NCI-H774 (cell line): ENCODE measurements around the gene FAM177B.

Experiments
- DNase-seq: peaks from one replicate; lab custom pipeline; 2025; lab: John Stamatoyannopoulos, UW

The FAM177B gene

DNA sequence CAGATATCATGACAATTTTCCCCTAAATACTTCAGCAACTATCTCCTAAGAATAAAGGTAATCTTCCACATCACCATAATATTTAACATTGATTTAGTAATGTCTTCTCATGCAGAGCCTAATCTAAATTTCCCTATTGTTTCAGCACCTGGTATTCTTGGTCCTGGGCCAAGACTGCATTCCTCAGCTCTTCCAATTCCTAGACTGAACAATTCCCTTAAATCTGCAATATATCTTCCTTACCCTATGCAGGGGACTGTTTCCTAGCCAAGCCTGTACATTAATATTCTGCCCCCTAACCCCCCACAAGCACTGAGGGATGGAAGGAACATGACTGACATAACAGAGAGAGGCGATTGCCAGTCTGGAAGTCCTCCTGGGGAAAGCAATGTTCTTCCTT, 49.1 kb downstream of the FAM177B start:
- DNase-seq, result no peak

DNA sequence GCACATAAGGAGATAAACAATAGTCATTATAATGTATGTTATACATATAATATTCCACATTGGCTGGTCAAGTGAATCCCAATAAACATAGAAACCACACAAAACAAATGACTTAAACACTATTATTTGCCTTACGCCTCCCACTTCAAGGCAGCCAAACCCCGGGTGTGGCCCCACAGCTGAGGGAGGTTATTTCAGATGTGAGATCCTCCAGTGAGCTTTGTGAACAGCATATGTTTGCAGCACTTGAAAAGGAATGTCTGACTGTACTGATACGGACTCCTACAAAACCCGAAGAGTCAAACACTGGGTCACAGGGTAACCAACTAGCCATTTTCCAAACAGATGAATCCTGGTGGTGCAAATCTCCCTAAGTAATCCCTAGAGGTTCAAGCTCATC, 50.7 kb downstream of the FAM177B start:
- DNase-seq, result no peak

DNA sequence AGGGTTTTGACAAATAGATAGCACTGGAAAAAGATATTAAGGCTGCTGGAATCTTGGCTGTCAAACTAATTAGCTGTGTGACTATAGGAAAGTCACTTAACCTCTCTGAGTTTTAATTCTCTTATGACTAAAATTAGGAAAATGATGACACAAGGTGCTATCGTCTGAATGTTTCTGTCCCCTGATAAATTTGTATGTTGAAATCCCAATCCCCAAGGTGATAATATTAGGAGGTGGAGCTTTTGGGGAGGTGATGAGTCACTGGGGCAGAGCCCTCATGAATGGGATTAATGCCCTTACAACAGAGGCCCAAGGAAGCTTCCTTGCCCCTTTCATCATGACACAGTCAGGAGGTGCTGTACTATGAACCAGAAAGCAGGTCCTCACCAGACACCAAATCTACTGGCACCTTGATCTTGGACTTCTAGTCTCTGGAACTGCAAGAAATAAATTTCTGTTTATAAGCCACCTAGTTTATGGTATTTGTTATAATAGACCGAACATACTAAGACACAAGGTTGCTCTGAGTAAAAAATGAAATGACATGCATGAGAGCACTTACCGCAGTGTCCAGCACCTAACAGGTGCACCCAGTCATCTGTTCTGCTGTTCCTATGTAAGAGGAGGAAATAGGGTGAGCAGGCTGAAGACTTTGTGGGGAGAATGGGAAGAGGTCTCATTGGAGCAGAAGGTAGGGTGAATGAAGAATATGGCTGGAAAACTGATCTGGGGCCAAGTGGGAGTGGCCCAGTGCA, 51.6 kb downstream of the FAM177B start:
- no peak for DNase-seq

DNA sequence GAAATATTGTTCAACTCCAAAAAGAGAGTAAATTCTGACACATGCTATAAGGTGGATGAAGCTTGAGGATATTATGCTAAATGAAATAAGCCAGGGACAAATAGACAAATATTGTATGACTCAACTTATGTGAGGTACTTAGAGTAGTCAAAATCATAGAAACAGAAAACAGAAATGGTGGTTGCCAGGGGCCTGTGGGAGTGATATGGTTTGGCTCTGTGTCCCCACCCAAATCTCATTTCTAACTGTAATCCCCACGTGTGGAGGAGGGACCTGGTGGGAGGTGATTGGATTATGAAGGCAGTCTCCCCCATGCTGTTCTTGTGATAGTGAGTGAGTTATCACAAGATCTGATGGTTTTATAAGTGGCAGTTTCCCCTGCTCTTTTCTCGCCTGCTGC, 53.1 kb downstream of the FAM177B start:
- no peak for DNase-seq

DNA sequence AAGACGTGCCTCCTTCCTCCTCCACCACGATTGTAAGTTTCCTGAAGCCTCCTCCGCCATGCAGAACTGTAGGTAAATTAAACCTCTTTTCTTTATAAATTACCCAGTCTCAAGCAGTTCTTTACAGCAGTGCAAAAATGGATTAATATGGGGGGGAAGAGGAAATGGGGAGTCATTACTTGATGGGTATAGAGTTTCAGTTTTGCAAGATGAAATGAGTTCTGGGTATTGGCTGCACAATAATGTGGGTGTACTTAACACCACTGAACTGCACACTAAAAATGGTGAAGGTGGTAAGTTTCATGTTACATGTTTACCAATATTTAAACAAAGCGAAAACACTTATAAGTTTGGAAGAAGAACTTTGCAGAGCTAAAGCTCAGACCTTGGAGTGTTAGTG, 53.5 kb downstream of the FAM177B start:
- DNase-seq, result no peak

DNA sequence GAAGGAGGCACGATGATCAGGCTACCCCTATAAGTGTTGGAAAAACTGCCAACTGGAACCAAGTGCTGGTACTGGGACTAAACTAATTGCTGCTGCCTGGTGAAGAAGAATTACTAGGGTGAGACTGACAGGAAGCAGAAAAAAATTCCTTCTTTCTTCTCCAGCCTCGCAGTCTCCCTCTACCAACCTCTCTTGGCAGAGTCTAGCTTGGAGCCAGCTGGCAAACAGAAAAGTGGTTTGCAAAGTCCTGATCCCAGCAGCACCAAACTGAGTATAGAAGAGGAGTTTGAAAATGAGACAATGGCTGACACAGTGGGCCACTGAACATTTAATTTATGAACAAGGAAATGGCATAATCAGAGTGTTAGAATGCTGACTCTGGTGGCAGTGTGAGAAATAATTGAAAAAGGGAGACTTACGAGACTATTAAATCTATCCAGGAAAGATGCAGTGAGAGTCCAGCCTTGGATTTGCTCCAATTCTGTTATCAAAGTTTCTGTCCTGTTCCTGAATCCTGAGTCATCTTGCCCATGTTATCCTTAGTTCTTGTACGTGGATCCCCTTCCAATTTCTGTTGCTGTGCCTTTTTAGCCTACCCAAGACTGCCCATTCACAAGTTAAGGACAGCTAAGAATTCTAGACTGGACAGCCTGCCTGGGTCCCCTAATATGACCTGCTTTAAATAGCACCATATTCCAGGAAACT, 54.2 kb downstream of the FAM177B start:
- DNase-seq, result no peak

DNA sequence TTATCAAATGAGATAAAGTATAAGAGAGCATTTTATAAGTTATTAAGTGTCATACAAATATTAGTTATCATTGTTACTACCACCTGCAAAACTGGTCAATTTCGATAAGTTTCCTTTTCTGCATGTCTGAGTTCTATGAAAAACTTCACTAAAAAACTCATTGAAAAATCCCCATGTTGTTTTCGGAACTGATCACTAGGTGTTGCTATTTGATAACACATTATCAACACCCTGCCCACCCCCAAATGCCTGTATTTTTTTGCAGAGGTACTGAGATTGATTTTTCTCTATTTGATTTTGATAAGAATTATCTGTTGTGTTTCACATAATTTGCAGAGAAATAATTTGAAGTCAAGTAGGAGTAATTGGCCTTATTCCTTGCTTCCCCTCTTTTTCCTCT, 55.7 kb downstream of the FAM177B start:
- DNase-seq, result no peak

DNA sequence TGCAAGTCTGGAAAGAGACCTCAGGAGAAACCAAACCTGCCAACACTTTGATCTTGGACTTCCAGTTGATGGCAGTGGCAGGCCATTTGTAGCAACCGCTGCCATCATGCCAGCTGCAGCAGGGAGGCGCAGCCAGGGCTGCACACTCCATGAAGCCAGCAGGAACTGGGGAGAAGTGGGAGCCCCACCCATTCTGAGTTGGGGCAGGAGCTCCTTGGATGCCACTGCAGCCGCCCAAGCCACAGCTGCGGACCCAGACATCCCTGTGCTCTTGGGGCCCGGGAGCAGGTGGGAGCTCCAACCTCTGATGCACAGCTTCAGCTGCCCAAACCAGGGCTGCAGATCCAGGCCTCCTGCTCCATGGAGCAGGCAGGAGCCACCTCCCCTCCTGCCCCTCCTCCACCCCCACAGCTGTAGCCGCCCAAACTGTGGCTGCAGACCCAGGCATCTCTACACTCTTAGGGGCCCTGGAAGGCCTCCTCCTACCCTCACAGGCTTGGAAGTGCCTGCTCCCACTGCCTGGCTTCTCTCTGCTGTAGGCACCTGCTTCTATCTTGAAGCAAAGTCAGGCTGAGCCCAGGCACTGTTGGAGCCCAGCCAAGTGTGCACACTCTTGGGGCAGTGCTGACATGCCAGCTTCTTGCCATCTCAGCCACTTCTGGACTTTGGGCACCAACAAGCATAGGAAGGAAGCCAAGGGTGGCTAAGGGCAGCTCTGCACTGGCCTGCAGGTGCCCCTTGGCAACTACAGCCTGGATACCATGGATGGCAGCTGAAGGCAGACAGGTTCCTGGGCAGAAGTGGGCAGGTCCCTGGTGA, 57.9 kb downstream of the FAM177B start:
- DNase-seq, result no peak

DNA sequence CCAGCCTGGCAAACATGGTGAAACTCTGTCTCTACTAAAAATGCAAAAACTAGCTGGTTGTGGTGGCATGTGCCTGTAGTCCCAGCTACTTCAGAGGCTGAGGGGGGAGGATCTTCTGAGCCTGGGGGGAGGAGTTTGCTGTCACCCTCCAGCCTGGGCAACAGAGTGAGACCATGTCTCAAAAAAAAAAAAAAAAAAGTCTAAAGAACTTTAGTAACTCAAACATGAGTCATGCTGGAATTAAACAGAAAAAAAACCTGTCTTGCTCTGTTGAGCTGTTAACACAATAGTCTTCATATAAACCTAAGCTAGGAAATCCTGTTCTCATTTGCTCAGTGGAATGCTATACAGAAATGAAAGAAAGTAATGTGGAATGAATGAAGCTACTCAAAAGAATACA, 61.1 kb downstream of the FAM177B start:
- no peak for DNase-seq

DNA sequence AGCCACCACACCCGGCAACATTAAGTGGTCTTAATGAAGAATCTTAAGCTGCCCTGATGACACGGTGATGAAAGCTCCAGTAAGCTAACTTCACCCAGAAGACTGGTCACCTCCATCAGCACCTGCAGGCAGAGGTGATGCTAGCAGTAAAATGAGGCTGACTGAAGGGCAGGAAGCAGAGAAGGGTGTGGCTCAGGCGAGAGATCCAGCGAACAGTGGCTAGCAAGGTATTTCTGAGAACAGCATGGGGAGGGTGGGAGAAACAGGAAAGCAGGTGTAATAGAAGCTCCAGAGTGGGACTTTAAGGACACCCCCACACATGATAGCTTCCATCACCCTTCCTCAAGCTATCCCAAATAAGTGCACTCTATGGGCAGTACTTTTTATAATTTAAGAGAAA, 62.0 kb downstream of the FAM177B start:
- no peak for DNase-seq
